ENCODE measurements around the gene C4orf54. TPM values are rescaled to one million over a fixed set of nuclear protein-coding genes. Genes with fewer than 3 reads are reported as not detected.

Gene C4orf54
- total and polyA plus RNA-seq, 2 of the 8 experiments (the other 6 are each of a cell fraction or from before 2014, with no cell fraction given): not detected

GRCh38 chr4:99665983-99666382, 8.4 kb upstream of the C4orf54 start (continued):
- TF ChIP-seq KDM1A (IDR thresholded peaks at IDR 0.05; ENCODE audit: borderline replicate concordance, low read length): no peak
- no peak for TF ChIP-seq RAD21 (IDR thresholded peaks at IDR 0.05 in 1 of 2, conservative IDR thresholded peaks at IDR 0.05 in 1 of 2; ENCODE audit: low read depth in 2 of 2, low read length in 2 of 2)
